Measurements from ENCODE around the gene FAM222A. TPM values are rescaled to one million over a fixed set of nuclear protein-coding genes. Genes with fewer than 3 reads are reported as not detected.

Gene FAM222A
- total and polyA plus RNA-seq, 2 of the 8 experiments (the other 6 are each of a cell fraction or from before 2014, with no cell fraction given): 0.94 to 1.1 TPM

DNA sequence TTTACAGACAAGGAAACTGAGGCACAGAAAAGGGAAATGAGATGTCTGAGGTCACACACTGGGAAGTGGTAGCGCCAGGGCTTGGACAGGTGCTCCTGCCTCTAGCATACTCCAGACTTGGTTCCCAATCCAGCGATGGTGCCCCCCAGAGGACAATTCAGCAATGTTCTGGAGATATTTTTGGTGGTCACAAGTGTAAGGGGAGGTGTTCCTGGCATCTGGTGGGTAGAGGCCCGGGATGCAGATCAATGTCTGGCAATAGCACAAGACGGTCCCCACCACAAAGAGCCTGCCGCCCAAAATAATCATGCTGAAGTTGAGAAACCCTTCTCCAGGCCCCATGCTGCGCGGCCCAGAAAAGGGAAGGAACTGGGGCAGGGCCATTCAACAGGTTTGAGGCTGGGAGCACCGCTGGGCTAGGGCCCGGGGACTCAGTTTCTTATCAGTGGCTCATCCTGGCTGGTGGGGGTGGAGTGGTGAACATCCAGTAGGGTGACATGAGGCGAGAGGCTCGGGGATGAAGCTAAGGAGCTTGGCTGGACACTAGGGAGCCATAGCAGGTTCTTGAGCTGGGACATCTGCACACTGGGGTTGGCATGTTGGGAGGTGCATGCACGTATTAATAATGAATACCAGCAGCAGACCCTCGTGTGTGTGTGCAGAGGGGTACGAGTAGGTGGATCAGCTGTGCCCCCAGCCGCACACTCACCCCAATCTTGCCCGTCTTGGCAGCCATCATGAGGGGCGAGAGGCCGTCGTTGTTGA lies 84.5 kb downstream of the FAM222A start:
- Histone ChIP-seq H3K27ac (ENCODE audit: low read depth, low read length) (no peak overlapping the region), H3K23me2 (ENCODE audit: low read depth, low read length) (0 out of 2 replicates have a peak, but pooled peaks cover 1% of the 10 kb centered on the region), H3K79me1 (ENCODE audit: low read depth, low read length) (no peaks in the 10 kb centered on the region), H3K27me3 (replicated peaks in 1 of 4; ENCODE audit: control insufficient read depth in 3 of 4, extremely low read depth in 1 of 4, insufficient read depth in 3 of 4, low read length in 3 of 4) (no peaks in the 10 kb centered on the region), H4K5ac (ENCODE audit: insufficient read length, low read depth, low read length) (no peak overlapping the region), H3K4me3 (ENCODE audit: extremely low read depth in 1 of 4, insufficient read depth in 2 of 4, low read depth in 3 of 4, low read length in 4 of 4) (no peak overlapping the region), H2AFZ (ENCODE audit: low read length) (no peak overlapping the region), H4K8ac (ENCODE audit: extremely low read depth, insufficient read depth, low read length) (no peak overlapping the region), H3K23ac (ENCODE audit: insufficient read length) (no peak overlapping the region), H2BK5ac (ENCODE audit: low read depth, low read length) (no peak overlapping the region), H3K9me3 (ENCODE audit: insufficient read depth in 2 of 2, low read depth in 1 of 2, low read length in 1 of 2) (no peaks in the 10 kb centered on the region), H3K56ac (replicated peaks; ENCODE audit: insufficient read length, low read depth, low read length) (no peak overlapping the region), H3K79me2 (ENCODE audit: control insufficient read depth in 1 of 2, insufficient read depth in 2 of 2, low read length in 2 of 2) (no peaks in the 10 kb centered on the region), H3K9ac (replicated peaks in 1 of 4; ENCODE audit: extremely low read depth in 1 of 4, low read depth in 3 of 4, low read length in 3 of 4) (no peak overlapping the region), H2BK12ac (ENCODE audit: low read depth, low read length) (no peak overlapping the region), H2BK15ac (ENCODE audit: low read length) (no peak overlapping the region), H2BK120ac (replicated peaks; ENCODE audit: low read depth, low read length) (no peak overlapping the region), H3K36me3 (ENCODE audit: control insufficient read depth in 2 of 4, insufficient read depth in 4 of 4, low read length in 3 of 4) (no peaks in the 10 kb centered on the region), H4K20me1 (replicated peaks in 1 of 2; ENCODE audit: control insufficient read depth in 1 of 2, insufficient read depth in 2 of 2, low read length in 2 of 2) (peaks cover 0 to 3% of the 10 kb centered on the region in 2 experiments), H2AK5ac (ENCODE audit: low read depth, low read length) (no peak overlapping the region), H2BK20ac (ENCODE audit: low read length) (no peak overlapping the region), H3K4ac (replicated peaks; ENCODE audit: insufficient read length, low read depth, low read length) (no peak overlapping the region), H3K4me2 (ENCODE audit: insufficient read depth in 1 of 2, low read depth in 2 of 2, low read length in 2 of 2) (no peak overlapping the region), H3K18ac (ENCODE audit: extremely low read depth, low read length) (no peak overlapping the region), H4K91ac (replicated peaks; ENCODE audit: insufficient read length, low read length) (no peak overlapping the region), H3K14ac (ENCODE audit: insufficient read length) (no peak overlapping the region), H3K4me1 (replicated peaks in 1 of 4; ENCODE audit: control insufficient read depth in 3 of 4, insufficient read depth in 4 of 4, low read length in 3 of 4) (no peaks in the 10 kb centered on the region; a peak in 1 of 7 replicates)
- no peak for TF ChIP-seq CREB1 (IDR thresholded peaks at IDR 0.05)
- no peak for TF ChIP-seq EZH2 (IDR thresholded peaks at IDR 0.05; ENCODE audit: low read depth, low read length, severe bottlenecking)
- peak; percentile 87; the same call in 1 of the 2 replicates for TF ChIP-seq KDM1A (IDR thresholded peaks at IDR 0.05; ENCODE audit: borderline replicate concordance, low read length)
- no peak for TF ChIP-seq SP1 (IDR thresholded peaks at IDR 0.05; ENCODE audit: low read depth, low read length)
- peak; percentile 18 to 45; a peak in 3 of 4 replicates for TF ChIP-seq RAD21 (IDR thresholded peaks at IDR 0.05 in 1 of 2, conservative IDR thresholded peaks at IDR 0.05 in 1 of 2; ENCODE audit: low read depth in 2 of 2, low read length in 2 of 2)
- TF ChIP-seq SP2 (IDR thresholded peaks at IDR 0.05; ENCODE audit: low read length): no peak
- no peak for TF ChIP-seq POLR2A (IDR thresholded peaks at IDR 0.05; ENCODE audit: control extremely low read depth in 1 of 2, low read depth in 2 of 2, low read length in 2 of 2)
- TF ChIP-seq, protein P1, sequence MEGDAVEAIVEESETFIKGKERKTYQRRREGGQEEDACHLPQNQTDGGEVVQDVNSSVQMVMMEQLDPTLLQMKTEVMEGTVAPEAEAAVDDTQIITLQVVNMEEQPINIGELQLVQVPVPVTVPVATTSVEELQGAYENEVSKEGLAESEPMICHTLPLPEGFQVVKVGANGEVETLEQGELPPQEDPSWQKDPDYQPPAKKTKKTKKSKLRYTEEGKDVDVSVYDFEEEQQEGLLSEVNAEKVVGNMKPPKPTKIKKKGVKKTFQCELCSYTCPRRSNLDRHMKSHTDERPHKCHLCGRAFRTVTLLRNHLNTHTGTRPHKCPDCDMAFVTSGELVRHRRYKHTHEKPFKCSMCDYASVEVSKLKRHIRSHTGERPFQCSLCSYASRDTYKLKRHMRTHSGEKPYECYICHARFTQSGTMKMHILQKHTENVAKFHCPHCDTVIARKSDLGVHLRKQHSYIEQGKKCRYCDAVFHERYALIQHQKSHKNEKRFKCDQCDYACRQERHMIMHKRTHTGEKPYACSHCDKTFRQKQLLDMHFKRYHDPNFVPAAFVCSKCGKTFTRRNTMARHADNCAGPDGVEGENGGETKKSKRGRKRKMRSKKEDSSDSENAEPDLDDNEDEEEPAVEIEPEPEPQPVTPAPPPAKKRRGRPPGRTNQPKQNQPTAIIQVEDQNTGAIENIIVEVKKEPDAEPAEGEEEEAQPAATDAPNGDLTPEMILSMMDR (IDR thresholded peaks at IDR 0.05; ENCODE audit: control extremely low read depth in 1 of 3, insufficient read depth in 1 of 3, low read depth in 1 of 3, low read length in 3 of 3): peak; percentile 38 to 60 (median 50)
- POLR2A ChIA-PET (ENCODE audit: partially characterized antibody): no interaction called here
- CTCF ChIA-PET (ENCODE audit: partially characterized antibody): interaction anchor here (0.8 to 8.1 kb wide), 6 partner anchors 7 to 78 kb away, joined by 3 to 62 read pairs (median 3); no protein-coding TSS in a partner anchor
- 83% methylated on average over 19 of the region's 19 CpGs; no CpG with 5 or more reads in 1 of the 2 experiments for WGBS, 2 experiments (ENCODE audit: extremely low coverage in 1 of 2, insufficient coverage in 1 of 2, insufficient read length in 1 of 2, insufficient replicate concordance in 2 of 2, low coverage in 1 of 2, low lambda C conversion rate in 2 of 2, missing lambda C conversion rate in 1 of 2)
- FAIRE-seq: peak; percentile 52
- peak in 1 of 2 experiments; percentile 67 for DNase-seq (ENCODE audit: low read depth in 1 of 2, low spot score in 2 of 2)
